MCF 10A (cell line): ENCODE measurements around the gene SSX2IP. TPM values are rescaled to one million over a fixed set of nuclear protein-coding genes. Genes with fewer than 3 reads are reported as not detected.
"Not testable (repeated sequence)": the region's sequence is repeated elsewhere in the genome, so short reads cannot be mapped to it uniquely, and the experiment has no call there.

Experiments
- BruUV-seq: library from RNA; stranded (reverse); fragments of 400-500 nt; replicated peaks from 2 replicates; lab custom pipeline; 2021; lab: Mats Ljungman, UMichigan
- CTCF ChIA-PET: fragments of 300-600 bp; sonication (Branson Sonifier 250); formaldehyde crosslinking; extraction: SDS; loops from one replicate; lab custom pipeline; 2021; ENCODE audit warnings: antibody characterized with exemption, inconsistent platforms; lab: Yijun Ruan, JAX
- POLR2A ChIA-PET: fragments of 300-600, 350-650 bp; sonication (Branson Sonifier 250); formaldehyde crosslinking; extraction: SDS; loops from one replicate; lab custom pipeline; 2020; ENCODE audit warnings: antibody characterized with exemption, inconsistent platforms; lab: Yijun Ruan, JAX
- DNase-seq: peaks from one replicate; pipeline ENCODE4 v3.0.0-alpha.2; 2018; ENCODE audit not compliant: unreplicated experiment
- H3K27ac Mint-ChIP-seq: one replicate; pipeline ENCODE4 v1.8.0; 2022; ENCODE audit warnings: mild to moderate bottlenecking, low read depth, mixed read lengths; ENCODE audit not compliant: unreplicated experiment
- H3K27me3 Mint-ChIP-seq: one replicate; pipeline ENCODE4 v1.8.0; 2022; ENCODE audit warnings: mixed read lengths; ENCODE audit not compliant: insufficient read depth, unreplicated experiment
- H3K36me3 Mint-ChIP-seq: one replicate; pipeline ENCODE4 v1.8.0; 2022; ENCODE audit warnings: mild to moderate bottlenecking, moderate library complexity, mixed read lengths; ENCODE audit not compliant: insufficient read depth, unreplicated experiment
- H3K4me1 Mint-ChIP-seq: one replicate; pipeline ENCODE4 v1.8.0; 2022; ENCODE audit warnings: mixed read lengths; ENCODE audit not compliant: insufficient read depth, unreplicated experiment
- H3K4me3 Mint-ChIP-seq: one replicate; pipeline ENCODE4 v1.8.0; 2022; ENCODE audit warnings: mild to moderate bottlenecking, moderate library complexity, mixed read lengths; ENCODE audit not compliant: unreplicated experiment
- H3K9me3 Mint-ChIP-seq: one replicate; pipeline ENCODE4 v1.8.0; 2022; ENCODE audit warnings: mixed read lengths; ENCODE audit not compliant: unreplicated experiment
- intact Hi-C: fragments of 100-400 bp; cut with micrococcal nuclease; formaldehyde crosslinking; loops from 2 replicates; pipeline ENCODE4 v1.14.1; 2022
- total RNA-seq: library from RNA; stranded (reverse); gene quantifications from 2 replicates; pipeline ENCODE4 v1.2.3, GENCODE V29; 2022
- TF ChIP-seq, protein P1 (sequence below): fragments of 200-600 bp; IDR thresholded peaks from one replicate; pipeline ENCODE4 v1.8.0; 2022; ENCODE audit warnings: antibody characterized with exemption, mild to moderate bottlenecking; ENCODE audit not compliant: unreplicated experiment

The SSX2IP gene
- total RNA-seq, 1 experiment from 2014 or later = 19.4 TPM

GRCh38 chr1:84597011-84597410 lies 93.2 kb downstream of the SSX2IP start:
- CTCF ChIA-PET = no interaction called here
- BruUV-seq = no TSS peak
- TF ChIP-seq, protein P1, sequence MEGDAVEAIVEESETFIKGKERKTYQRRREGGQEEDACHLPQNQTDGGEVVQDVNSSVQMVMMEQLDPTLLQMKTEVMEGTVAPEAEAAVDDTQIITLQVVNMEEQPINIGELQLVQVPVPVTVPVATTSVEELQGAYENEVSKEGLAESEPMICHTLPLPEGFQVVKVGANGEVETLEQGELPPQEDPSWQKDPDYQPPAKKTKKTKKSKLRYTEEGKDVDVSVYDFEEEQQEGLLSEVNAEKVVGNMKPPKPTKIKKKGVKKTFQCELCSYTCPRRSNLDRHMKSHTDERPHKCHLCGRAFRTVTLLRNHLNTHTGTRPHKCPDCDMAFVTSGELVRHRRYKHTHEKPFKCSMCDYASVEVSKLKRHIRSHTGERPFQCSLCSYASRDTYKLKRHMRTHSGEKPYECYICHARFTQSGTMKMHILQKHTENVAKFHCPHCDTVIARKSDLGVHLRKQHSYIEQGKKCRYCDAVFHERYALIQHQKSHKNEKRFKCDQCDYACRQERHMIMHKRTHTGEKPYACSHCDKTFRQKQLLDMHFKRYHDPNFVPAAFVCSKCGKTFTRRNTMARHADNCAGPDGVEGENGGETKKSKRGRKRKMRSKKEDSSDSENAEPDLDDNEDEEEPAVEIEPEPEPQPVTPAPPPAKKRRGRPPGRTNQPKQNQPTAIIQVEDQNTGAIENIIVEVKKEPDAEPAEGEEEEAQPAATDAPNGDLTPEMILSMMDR = no peak

DNA sequence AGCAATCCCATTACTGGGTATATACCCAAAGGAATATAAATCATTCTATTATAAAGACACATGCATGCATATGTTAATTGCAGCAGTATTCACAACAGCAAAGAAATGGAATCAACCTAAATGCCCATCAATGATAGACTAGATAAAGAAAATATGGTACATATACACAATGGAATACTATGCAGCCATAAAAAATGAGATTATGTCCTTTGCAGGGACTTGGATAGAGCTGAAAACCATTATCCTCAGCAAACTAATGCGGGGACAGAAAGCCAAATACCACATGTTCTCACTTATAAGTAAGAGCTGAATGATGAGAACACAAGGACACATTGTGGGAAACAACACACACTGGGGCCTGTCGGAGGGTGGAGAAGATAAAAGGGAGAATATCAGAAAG lies 95.3 kb downstream of the SSX2IP start:
- peaks cover 11% of the 10 kb centered on the region for H3K4me1 Mint-ChIP-seq
- H3K36me3 Mint-ChIP-seq, H3K9me3 Mint-ChIP-seq, H3K27me3 Mint-ChIP-seq, H3K27ac Mint-ChIP-seq, BruUV-seq, H3K4me3 Mint-ChIP-seq, DNase-seq, intact Hi-C loops: not testable (repeated sequence)
- ChIA-PET POLR2A (interaction anchor here (0.6 to 4.6 kb wide), 2 partner anchors 21 to 115 kb away, joined by 3 to 17 read pairs; partner anchors contain the start of gene CTBS), CTCF (interaction anchor here (0.6 to 1.7 kb wide), 3 partner anchors 8 to 10 kb away, joined by 3 to 8 read pairs (median 3); no protein-coding TSS in a partner anchor)

More at GRCh38 chr1:84597011-84597410, 93.2 kb downstream of the SSX2IP start:
- Mint-ChIP-seq H3K36me3 (no peaks in the 10 kb centered on the region), H3K4me3 (no peak overlapping the region), H3K4me1 (peaks cover 13% of the 10 kb centered on the region), H3K27me3 (no peaks in the 10 kb centered on the region), H3K9me3 (no peaks in the 10 kb centered on the region), H3K27ac (no peak overlapping the region)
- intact Hi-C loops = no loop called here
- POLR2A ChIA-PET = interaction anchor here (1.3 kb wide), 2 partner anchors 23 to 91 kb away, joined by 3 to 5 read pairs; partner anchors contain the start of genes CTBS and SPATA1
- no peak for DNase-seq

Other genes with a start within 250 kb of the SSX2IP start
- gene RPF1, start 211.2 kb downstream of the SSX2IP start, total RNA-seq = 36.0 and 43.1 TPM in 2 replicates
- 1.0 and 1.2 TPM in 2 replicates for gene SPATA1, start 184.1 kb downstream of the SSX2IP start, total RNA-seq
- gene GNG5, start 183.9 kb downstream of the SSX2IP start, total RNA-seq = 121 and 122 TPM in 2 replicates
- gene CTBS, start 116.0 kb downstream of the SSX2IP start, total RNA-seq = 14.0 and 20.9 TPM in 2 replicates
- 1.0 and 1.1 TPM in 2 replicates for gene LPAR3, start 202.7 kb upstream of the SSX2IP start, total RNA-seq